Cardiac muscle cell (in vitro differentiated cells and primary cell): Measurements from ENCODE around the gene CTNNBL1. TPM values are rescaled to one million over a fixed set of nuclear protein-coding genes. Genes with fewer than 3 reads are reported as not detected.

Experiments used
- DNase-seq, 2 donors: peaks; one replicate each; pipeline versions ENCODE4 v3.0.0 to v3.0.0-alpha.2; 2010 to 2017; ENCODE audit warnings: low read depth in 1 of 2, low spot score in 1 of 2
- H3K27ac ChIP-seq: fragments of 200-600 bp; sonication (generic); 2 replicates; pipeline ENCODE4 v1.5.1; 2016
- H3K27me3 ChIP-seq: fragments of 200-600 bp; sonication (generic); 2 replicates; pipeline ENCODE4 v1.6.0; 2016; ENCODE audit warnings: control low read depth
- H3K36me3 ChIP-seq: fragments of 200-600 bp; sonication (generic); 2 replicates; pipeline ENCODE4 v1.5.1; 2016; ENCODE audit warnings: control low read depth
- H3K4me1 ChIP-seq: fragments of 200-600 bp; sonication (generic); 2 replicates; pipeline ENCODE4 v1.8.1; 2017; ENCODE audit warnings: low read depth, mild to moderate bottlenecking, mixed run types
- H3K4me3 ChIP-seq: fragments of 200-600 bp; sonication (generic); 2 replicates; pipeline ENCODE4 v1.5.1; 2016; ENCODE audit warnings: mild to moderate bottlenecking
- H3K9me3 ChIP-seq: fragments of 200-600 bp; sonication (generic); 2 replicates; pipeline ENCODE4 v1.5.1; 2017; ENCODE audit warnings: low read depth, mild to moderate bottlenecking, control low read depth
- polyA plus RNA-seq: library from polyadenylated mRNA; unstranded; fragments of >200 nt; fragmentation: Nextera tagmentation; extraction: Ambion mirVana; gene quantifications from 2 replicates; pipeline ENCODE4 v1.2.1, GENCODE V29; 2016
- total RNA-seq: library from RNA; depleted of rRNA; stranded (reverse); fragments of >200 nt; gene quantifications from 2 replicates; pipeline ENCODE4 v1.2.3, GENCODE V29; 2016
- TF ChIP-seq, protein P1 (sequence below): IDR thresholded peaks from 2 replicates; pipeline ENCODE4 v1.5.1; 2012; ENCODE audit warnings: low read depth, mild to moderate bottlenecking, low read length

CTNNBL1 gene
- total and polyA plus RNA-seq, 2 experiments from 2014 or later, result 37.0 to 68.6 TPM

- no peaks in the 10 kb centered on the region for H3K9me3 ChIP-seq
- no peaks in the 10 kb centered on the region for H3K36me3 ChIP-seq
- TF ChIP-seq, protein P1, sequence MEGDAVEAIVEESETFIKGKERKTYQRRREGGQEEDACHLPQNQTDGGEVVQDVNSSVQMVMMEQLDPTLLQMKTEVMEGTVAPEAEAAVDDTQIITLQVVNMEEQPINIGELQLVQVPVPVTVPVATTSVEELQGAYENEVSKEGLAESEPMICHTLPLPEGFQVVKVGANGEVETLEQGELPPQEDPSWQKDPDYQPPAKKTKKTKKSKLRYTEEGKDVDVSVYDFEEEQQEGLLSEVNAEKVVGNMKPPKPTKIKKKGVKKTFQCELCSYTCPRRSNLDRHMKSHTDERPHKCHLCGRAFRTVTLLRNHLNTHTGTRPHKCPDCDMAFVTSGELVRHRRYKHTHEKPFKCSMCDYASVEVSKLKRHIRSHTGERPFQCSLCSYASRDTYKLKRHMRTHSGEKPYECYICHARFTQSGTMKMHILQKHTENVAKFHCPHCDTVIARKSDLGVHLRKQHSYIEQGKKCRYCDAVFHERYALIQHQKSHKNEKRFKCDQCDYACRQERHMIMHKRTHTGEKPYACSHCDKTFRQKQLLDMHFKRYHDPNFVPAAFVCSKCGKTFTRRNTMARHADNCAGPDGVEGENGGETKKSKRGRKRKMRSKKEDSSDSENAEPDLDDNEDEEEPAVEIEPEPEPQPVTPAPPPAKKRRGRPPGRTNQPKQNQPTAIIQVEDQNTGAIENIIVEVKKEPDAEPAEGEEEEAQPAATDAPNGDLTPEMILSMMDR, result no peak
- H3K27ac ChIP-seq, result no peak overlapping the region
- peaks cover 9% of the 10 kb centered on the region for H3K4me1 ChIP-seq
- H3K4me3 ChIP-seq, result no peak overlapping the region
- no peaks in the 10 kb centered on the region for H3K27me3 ChIP-seq
- DNase-seq, result no peak
These were observed 122.9 kb downstream of the CTNNBL1 start for GRCh38 chr20:37816726-37817125.

GRCh38 chr20:37821696-37822095 lies 127.9 kb downstream of the CTNNBL1 start:
- no peaks in the 10 kb centered on the region for H3K27me3 ChIP-seq
- H3K27ac ChIP-seq, result no peak overlapping the region
- TF ChIP-seq, protein P1, result no peak
- no peaks in the 10 kb centered on the region for H3K36me3 ChIP-seq
- peak in 1 of 2 donors; percentile 58 for DNase-seq
- H3K4me3 ChIP-seq, result no peak overlapping the region
- H3K9me3 ChIP-seq, result no peaks in the 10 kb centered on the region
- peaks cover 8% of the 10 kb centered on the region for H3K4me1 ChIP-seq

GRCh38 chr20:37822141-37822601 lies 128.3 kb downstream of the CTNNBL1 start:
- Histone ChIP-seq H3K36me3 (no peaks in the 10 kb centered on the region), H3K27ac (no peak overlapping the region), H3K9me3 (no peaks in the 10 kb centered on the region), H3K4me3 (no peak overlapping the region), H3K27me3 (no peaks in the 10 kb centered on the region), H3K4me1 (peaks cover 8% of the 10 kb centered on the region)
- peak in 1 of 2 donors; percentile 82 for DNase-seq
- TF ChIP-seq, protein P1, result no peak

GRCh38 chr20:37823296-37823980 lies 129.6 kb downstream of the CTNNBL1 start:
- Histone ChIP-seq H3K27ac (peak overlapping the region; percentile 16), H3K9me3 (no peaks in the 10 kb centered on the region), H3K27me3 (no peaks in the 10 kb centered on the region), H3K36me3 (no peaks in the 10 kb centered on the region), H3K4me3 (no peak overlapping the region), H3K4me1 (peaks cover 8% of the 10 kb centered on the region)
- TF ChIP-seq, protein P1, result no peak
- no peak for DNase-seq

- H3K9me3 ChIP-seq, result no peaks in the 10 kb centered on the region
- peaks cover 17% of the 10 kb centered on the region for H3K4me1 ChIP-seq
- H3K36me3 ChIP-seq, result no peaks in the 10 kb centered on the region
- H3K27ac ChIP-seq, result no peak overlapping the region
- TF ChIP-seq, protein P1, result no peak
- DNase-seq, result no peak
- H3K4me3 ChIP-seq, result no peak overlapping the region
- no peaks in the 10 kb centered on the region for H3K27me3 ChIP-seq
These were observed 133.8 kb downstream of the CTNNBL1 start for GRCh38 chr20:37827605-37828004.
